Measurements from ENCODE around the gene CHST5. TPM values are rescaled to one million over a fixed set of nuclear protein-coding genes. Genes with fewer than 3 reads are reported as not detected.

Gene CHST5
- total and polyA plus RNA-seq, 4 donors = 0.97 to 1.5 TPM; not detected in 2

DNA sequence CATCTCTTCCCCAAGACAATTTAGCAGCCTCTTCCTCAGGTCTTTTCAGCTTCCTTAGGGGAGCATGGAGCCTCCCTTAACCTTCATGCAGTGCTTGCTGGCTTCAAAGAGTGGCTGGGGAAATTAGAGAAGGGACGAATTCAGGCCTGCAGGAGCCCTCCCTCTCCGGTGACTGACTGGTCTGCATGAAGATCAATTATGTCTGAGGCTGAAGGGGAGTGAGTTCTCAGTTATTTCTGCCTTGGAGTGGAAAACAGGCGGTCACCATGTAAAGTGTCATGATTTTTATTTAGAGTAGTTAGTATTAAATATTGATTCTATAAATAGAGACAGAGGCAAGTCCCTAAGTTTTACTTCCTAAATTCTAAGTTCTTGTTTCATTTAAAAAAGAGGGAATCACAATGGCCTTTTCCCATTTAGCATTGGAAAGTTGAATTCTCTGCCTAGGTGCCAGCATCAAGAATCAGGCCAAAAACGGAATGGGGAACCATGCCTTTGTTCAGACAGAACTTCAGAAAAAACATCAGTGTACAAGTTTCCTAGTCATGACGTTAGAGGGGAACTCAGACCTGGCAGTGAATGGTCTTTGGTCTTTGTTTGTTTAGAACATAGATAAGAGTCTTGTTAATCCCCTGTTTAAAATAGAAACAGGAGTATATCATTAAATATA is 34.6 kb upstream of the CHST5 start:
- Histone ChIP-seq H3K27me3 (ENCODE audit: control insufficient read depth in 1 of 2, insufficient read depth in 2 of 2, low read length in 1 of 2) (no peaks in the 10 kb centered on the region), H3K9me3 (ENCODE audit: control insufficient read depth, low read length) (no peaks in the 10 kb centered on the region), H3K4me1 (ENCODE audit: control insufficient read depth in 1 of 2, insufficient read depth in 2 of 2, low read length in 2 of 2) (peaks cover 0 to 9% of the 10 kb centered on the region in 2 donors), H3K4me3 (ENCODE audit: low read length in 2 of 2) (no peak overlapping the region), H3K27ac (ENCODE audit: low read depth in 1 of 2, low read length in 2 of 2) (no peak overlapping the region), H3K36me3 (ENCODE audit: control insufficient read depth in 1 of 2, insufficient read depth in 2 of 2, low read length in 1 of 2) (peaks cover 4 to 7% of the 10 kb centered on the region in 2 donors)
- ATAC-seq (ENCODE audit: low FRiP score) = no peak
- DNase-seq = no peak
- intact Hi-C loops (cut with DNase I) = no loop called here
- 10 to 11% methylated on average over 5 of the region's 5 CpGs for WGBS, 2 donors

DNA sequence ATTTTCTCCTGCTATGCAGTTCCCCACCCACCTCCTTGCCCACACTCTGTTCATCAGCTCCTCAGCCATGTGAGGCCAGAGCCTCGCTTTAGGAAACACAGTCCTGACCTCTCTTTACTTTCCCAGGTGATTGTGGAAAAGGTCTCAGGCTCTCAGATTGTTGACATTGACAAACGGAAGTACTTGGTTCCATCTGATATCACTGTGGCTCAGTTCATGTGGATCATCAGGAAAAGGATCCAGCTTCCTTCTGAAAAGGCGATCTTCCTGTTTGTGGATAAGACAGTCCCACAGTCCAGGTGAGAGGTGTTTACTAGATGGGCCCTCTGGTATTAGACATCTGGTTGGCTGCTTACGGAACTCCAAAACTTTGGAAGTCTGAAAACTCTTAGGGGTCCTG is 32.0 kb upstream of the CHST5 start:
- H3K4me1 ChIP-seq (ENCODE audit: control insufficient read depth in 1 of 2, insufficient read depth in 2 of 2, low read length in 2 of 2) = peaks cover 0 to 9% of the 10 kb centered on the region in 2 donors
- intact Hi-C loops (cut with DNase I) = loop anchor here (5.0 kb wide), 2 partner anchors 51 to 54 kb away; partner anchors contain the start of gene ADAT1 (in 2 of the 2)
- no peak overlapping the region for H3K4me3 ChIP-seq (ENCODE audit: low read length in 2 of 2)
- H3K27me3 ChIP-seq (ENCODE audit: control insufficient read depth in 1 of 2, insufficient read depth in 2 of 2, low read length in 1 of 2) = no peaks in the 10 kb centered on the region
- no peak overlapping the region for H3K27ac ChIP-seq (ENCODE audit: low read depth in 1 of 2, low read length in 2 of 2)
- H3K36me3 ChIP-seq (ENCODE audit: control insufficient read depth in 1 of 2, insufficient read depth in 2 of 2, low read length in 1 of 2) = peaks cover 4 to 6% of the 10 kb centered on the region in 2 donors
- 71 to 74% methylated on average over 4 of the region's 4 CpGs for WGBS, 2 donors
- ATAC-seq (ENCODE audit: low FRiP score) = no peak
- no peak for DNase-seq
- no peaks in the 10 kb centered on the region for H3K9me3 ChIP-seq (ENCODE audit: control insufficient read depth, low read length)

DNA sequence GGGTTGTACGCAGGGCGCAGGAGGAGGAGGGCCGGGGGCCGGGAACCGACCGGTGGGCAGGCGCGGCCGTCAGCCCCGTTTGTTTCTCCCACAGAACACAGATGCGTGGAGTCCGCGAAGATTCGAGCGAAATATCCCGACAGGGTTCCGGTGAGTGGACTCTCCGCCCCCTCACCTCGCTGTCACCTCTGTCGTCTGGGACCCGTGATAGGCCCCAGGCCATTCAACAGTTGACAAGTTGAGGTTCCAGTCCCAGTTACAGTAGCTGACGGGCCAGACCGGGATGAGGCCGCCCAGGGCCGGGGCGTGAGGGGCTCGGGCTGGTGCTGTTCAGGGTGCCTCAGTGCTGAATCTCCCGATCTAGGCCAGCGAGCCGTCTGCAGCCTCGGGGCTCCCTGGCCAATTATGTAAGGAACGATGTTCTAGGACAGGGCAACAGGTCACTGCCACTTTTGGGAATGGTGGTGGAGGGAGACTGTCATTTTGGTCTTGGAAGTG is 30.9 kb upstream of the CHST5 start:
- H3K4me1 ChIP-seq (ENCODE audit: control insufficient read depth in 1 of 2, insufficient read depth in 2 of 2, low read length in 2 of 2) = peaks cover 0 to 7% of the 10 kb centered on the region in 2 donors
- intact Hi-C loops (cut with DNase I) = loop anchor here (5.0 kb wide), 2 partner anchors 50 to 55 kb away; partner anchors contain the start of gene ADAT1 (in 2 of the 2)

DNA sequence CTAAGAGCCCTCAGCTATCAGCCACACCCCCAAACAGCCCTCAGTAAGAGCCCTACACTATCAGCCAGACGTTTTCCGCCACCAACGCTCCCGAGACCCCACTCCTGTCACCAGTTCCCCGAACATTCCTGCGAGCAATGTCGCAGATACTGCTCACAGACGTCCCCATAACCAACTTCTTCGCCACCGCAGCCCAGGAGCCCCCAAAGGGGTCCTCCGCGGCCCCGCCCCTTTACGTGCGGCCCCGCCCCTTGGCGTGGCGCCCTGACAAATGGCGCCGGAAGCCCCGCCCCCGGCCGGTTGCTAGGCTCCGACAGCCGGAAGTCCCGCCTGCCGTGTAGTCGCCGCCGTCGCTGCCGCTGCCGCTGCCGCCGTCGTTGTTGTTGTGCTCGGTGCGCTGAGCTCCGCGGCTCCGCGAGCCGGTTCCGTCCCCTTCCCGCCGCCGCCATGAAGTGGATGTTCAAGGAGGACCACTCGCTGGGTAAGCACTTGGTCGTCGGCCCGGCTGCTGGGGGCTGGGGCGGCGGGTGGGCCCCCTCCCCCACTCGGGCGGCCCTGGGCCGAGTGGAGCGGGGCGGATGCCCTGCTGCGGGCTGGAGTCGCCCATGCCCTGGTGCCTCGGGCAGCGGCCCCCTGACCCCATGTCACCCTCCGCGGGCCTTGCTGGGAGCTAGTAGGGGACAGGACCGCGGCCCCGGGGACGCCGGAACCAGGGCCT is 30.3 kb upstream of the CHST5 start, which contains the start of gene GABARAPL2:
Gene GABARAPL2 (plus strand): TSS at position 340 of the 718 bp plus-strand sequence. CDS start 108 bp downstream, at position 448.
- 1% methylated on average over 54 to 69 of the region's 69 CpGs for WGBS, 2 donors
- intact Hi-C loops (cut with DNase I) = loop anchor here (5.0 kb wide), 2 partner anchors 49 to 56 kb away; partner anchors contain the start of gene ADAT1 (in 2 of the 2)
- H3K4me1 ChIP-seq (ENCODE audit: control insufficient read depth in 1 of 2, insufficient read depth in 2 of 2, low read length in 2 of 2) = peaks cover 0 to 7% of the 10 kb centered on the region in 2 donors
- ATAC-seq (ENCODE audit: low FRiP score) (peak; percentile 95), DNase-seq (peak; percentile 88 to 94)
- H3K27me3 ChIP-seq (ENCODE audit: control insufficient read depth in 1 of 2, insufficient read depth in 2 of 2, low read length in 1 of 2) = no peaks in the 10 kb centered on the region
- peak within 1 kb of the TSS; percentile 85 to 92 for H3K4me3 ChIP-seq (ENCODE audit: low read length in 2 of 2)
- H3K27ac ChIP-seq (ENCODE audit: low read depth in 1 of 2, low read length in 2 of 2) = peak within 1 kb of the TSS in 1 of 2 donors; percentile 16
- peaks cover 2 to 4% of the 10 kb centered on the region in 2 donors for H3K36me3 ChIP-seq (ENCODE audit: control insufficient read depth in 1 of 2, insufficient read depth in 2 of 2, low read length in 1 of 2)
- H3K9me3 ChIP-seq (ENCODE audit: control insufficient read depth, low read length) = no peaks in the 10 kb centered on the region

More for the DNA sequence above, 30.9 kb upstream of the CHST5 start:
- DNase-seq (no peak), ATAC-seq (ENCODE audit: low FRiP score) (peak; percentile 39)
- peaks cover 2 to 4% of the 10 kb centered on the region in 2 donors for H3K36me3 ChIP-seq (ENCODE audit: control insufficient read depth in 1 of 2, insufficient read depth in 2 of 2, low read length in 1 of 2)
- peak overlapping the region; percentile 85 to 92 for H3K4me3 ChIP-seq (ENCODE audit: low read length in 2 of 2)
- WGBS, 2 donors = 0 to 1% methylated on average over 27 to 32 of the region's 32 CpGs
- no peaks in the 10 kb centered on the region for H3K27me3 ChIP-seq (ENCODE audit: control insufficient read depth in 1 of 2, insufficient read depth in 2 of 2, low read length in 1 of 2)
- H3K9me3 ChIP-seq (ENCODE audit: control insufficient read depth, low read length) = no peaks in the 10 kb centered on the region
- no peak overlapping the region for H3K27ac ChIP-seq (ENCODE audit: low read depth in 1 of 2, low read length in 2 of 2)

DNA sequence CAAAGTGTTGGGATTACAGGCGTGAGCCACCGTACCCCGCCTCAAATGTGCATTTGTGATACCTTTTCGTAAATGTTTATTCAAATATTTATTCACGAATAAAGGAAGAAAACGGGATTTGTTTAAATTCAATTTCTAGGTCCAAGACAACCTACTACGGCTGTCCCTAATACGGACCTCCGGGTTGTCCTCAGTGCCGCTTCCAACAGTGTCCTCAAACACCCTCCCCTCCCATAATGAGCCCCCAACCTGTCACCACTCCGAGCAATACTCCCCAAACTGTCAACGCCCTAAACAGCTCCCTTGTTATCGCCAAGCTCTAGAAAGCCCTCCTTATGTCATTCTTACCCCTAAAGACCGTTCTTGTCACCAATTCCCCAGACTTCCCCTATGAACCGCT is 29.7 kb upstream of the CHST5 start:
- Histone ChIP-seq H3K9me3 (ENCODE audit: control insufficient read depth, low read length) (no peaks in the 10 kb centered on the region), H3K4me3 (ENCODE audit: low read length in 2 of 2) (peak overlapping the region; percentile 66 to 92), H3K36me3 (ENCODE audit: control insufficient read depth in 1 of 2, insufficient read depth in 2 of 2, low read length in 1 of 2) (peaks cover 2 to 4% of the 10 kb centered on the region in 2 donors), H3K27ac (ENCODE audit: low read depth in 1 of 2, low read length in 2 of 2) (no peak overlapping the region), H3K27me3 (ENCODE audit: control insufficient read depth in 1 of 2, insufficient read depth in 2 of 2, low read length in 1 of 2) (no peaks in the 10 kb centered on the region), H3K4me1 (ENCODE audit: control insufficient read depth in 1 of 2, insufficient read depth in 2 of 2, low read length in 2 of 2) (peaks cover 0 to 7% of the 10 kb centered on the region in 2 donors)
- ATAC-seq (ENCODE audit: low FRiP score) = no peak
- intact Hi-C loops (cut with DNase I) = loop anchor here (5.0 kb wide), 2 partner anchors 48 to 57 kb away; partner anchors contain the start of gene ADAT1 (in 2 of the 2)
- no peak for DNase-seq
- WGBS, 2 donors = 18 to 23% methylated on average over 15 of the region's 15 CpGs

DNA sequence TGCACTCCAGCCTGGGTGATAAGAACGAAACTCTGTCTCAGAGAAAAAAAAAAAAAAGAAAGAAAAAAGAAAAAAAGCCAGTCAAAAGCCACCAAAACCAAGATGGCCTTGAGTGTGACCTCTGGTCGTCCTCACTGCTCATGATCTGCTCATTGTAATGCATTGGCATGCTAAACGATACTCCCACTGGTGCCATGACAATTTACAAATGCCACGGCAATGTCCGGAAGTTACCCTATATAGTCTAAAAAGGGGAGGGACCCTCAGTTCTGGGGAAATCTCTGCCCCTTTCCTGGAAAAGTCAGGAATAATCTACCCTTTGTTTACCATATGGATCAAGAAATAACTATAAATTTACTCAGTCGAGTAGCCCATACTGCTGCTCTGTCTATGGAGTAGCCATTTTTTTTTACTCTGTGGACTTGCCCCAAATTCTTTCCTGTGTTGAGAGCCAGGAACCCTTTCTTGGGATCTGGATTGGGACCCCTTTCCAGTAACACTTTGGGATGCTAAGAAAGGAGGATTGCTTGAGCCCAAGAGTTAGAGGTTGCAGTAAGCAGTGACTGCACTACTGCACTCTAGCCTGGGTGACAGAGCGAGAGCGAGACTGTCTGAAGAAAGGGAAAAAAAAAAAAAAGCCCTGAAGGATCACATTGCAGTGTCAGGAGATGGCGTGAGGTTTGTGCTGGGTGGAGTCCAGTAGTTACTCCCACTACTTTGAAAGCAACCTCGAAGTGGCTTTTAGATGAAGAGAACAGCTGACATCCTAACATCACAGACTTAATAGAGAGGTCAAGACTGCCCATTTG is 23.9 kb upstream of the CHST5 start:
- ATAC-seq (ENCODE audit: low FRiP score) = no peak
- no peaks in the 10 kb centered on the region for H3K27me3 ChIP-seq (ENCODE audit: control insufficient read depth in 1 of 2, insufficient read depth in 2 of 2, low read length in 1 of 2)
- no peak for DNase-seq
- no peaks in the 10 kb centered on the region for H3K36me3 ChIP-seq (ENCODE audit: control insufficient read depth in 1 of 2, insufficient read depth in 2 of 2, low read length in 1 of 2)
- no peaks in the 10 kb centered on the region for H3K4me1 ChIP-seq (ENCODE audit: control insufficient read depth in 1 of 2, insufficient read depth in 2 of 2, low read length in 2 of 2)
- no peaks in the 10 kb centered on the region for H3K9me3 ChIP-seq (ENCODE audit: control insufficient read depth, low read length)
- intact Hi-C loops (cut with DNase I) = no loop called here
- no peak overlapping the region for H3K27ac ChIP-seq (ENCODE audit: low read depth in 1 of 2, low read length in 2 of 2)
- no peak overlapping the region for H3K4me3 ChIP-seq (ENCODE audit: low read length in 2 of 2)
- WGBS, 2 donors = 63 to 64% methylated on average over 10 of the region's 10 CpGs

DNA sequence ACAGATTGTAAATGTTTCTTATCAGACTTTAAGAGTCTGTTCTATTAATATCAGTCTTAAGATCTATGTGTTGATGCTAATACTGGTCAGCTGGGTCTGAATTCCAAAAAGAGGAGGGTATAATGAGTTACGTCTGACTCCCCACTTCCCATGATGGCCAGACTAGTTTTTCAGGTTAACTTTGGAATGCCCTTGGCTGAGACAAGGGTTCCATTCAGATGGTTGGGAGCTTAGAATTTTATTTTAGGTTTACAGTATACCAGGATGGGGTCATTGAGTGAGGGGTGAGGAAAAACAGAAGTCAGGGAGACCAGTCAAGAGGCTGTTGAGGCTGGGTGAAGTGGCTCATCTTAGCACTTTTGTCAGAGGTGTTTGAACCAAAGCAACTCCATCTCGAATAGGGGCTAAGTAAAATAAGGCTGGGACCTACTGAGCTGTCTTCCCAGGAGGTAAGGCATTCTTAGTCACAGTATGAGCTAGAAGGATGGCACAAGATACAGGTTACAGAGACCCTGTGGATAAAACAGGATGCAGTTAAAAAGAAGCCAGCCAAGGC is 23.0 kb upstream of the CHST5 start:
- no peaks in the 10 kb centered on the region for H3K36me3 ChIP-seq (ENCODE audit: control insufficient read depth in 1 of 2, insufficient read depth in 2 of 2, low read length in 1 of 2)
- intact Hi-C loops (cut with DNase I) = no loop called here
- H3K27ac ChIP-seq (ENCODE audit: low read depth in 1 of 2, low read length in 2 of 2) = no peak overlapping the region
- ATAC-seq (ENCODE audit: low FRiP score) (no peak), DNase-seq (no peak)
- 77 to 85% methylated on average over 2 of the region's 2 CpGs for WGBS, 2 donors
- no peaks in the 10 kb centered on the region for H3K27me3 ChIP-seq (ENCODE audit: control insufficient read depth in 1 of 2, insufficient read depth in 2 of 2, low read length in 1 of 2)
- no peaks in the 10 kb centered on the region for H3K9me3 ChIP-seq (ENCODE audit: control insufficient read depth, low read length)
- H3K4me3 ChIP-seq (ENCODE audit: low read length in 2 of 2) = no peak overlapping the region
- H3K4me1 ChIP-seq (ENCODE audit: control insufficient read depth in 1 of 2, insufficient read depth in 2 of 2, low read length in 2 of 2) = no peaks in the 10 kb centered on the region

DNA sequence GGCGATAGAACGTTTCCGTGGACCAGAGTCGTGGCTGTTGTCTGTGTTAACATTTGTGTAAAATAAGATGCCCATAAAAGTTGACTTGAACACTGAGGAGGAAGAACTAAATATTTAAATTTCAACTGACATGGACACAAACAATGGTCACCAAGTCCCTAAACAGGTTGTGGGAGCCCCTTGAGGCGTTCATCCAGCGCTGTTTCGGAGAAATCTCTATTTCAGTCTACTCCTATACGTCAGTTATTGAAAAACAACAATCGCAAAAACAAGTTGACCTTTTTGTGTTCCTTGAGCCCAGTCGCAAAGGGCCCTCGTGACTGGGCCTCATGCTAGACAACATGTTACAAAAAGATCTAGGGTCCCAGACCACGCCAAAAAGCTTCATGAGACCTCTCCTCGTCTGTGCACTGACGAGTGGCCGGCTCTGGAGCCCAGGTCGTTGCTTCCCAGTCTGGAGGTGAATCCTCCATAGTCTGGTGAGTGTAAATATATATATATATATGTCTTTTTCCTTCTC is 20.6 kb upstream of the CHST5 start:
- H3K4me1 ChIP-seq (ENCODE audit: control insufficient read depth in 1 of 2, insufficient read depth in 2 of 2, low read length in 2 of 2) = no peaks in the 10 kb centered on the region
- DNase-seq (no peak), ATAC-seq (ENCODE audit: low FRiP score) (no peak)
- no peaks in the 10 kb centered on the region for H3K9me3 ChIP-seq (ENCODE audit: control insufficient read depth, low read length)
- intact Hi-C loops (cut with DNase I) = no loop called here
- no peak overlapping the region for H3K27ac ChIP-seq (ENCODE audit: low read depth in 1 of 2, low read length in 2 of 2)
- no peak overlapping the region for H3K4me3 ChIP-seq (ENCODE audit: low read length in 2 of 2)
- H3K36me3 ChIP-seq (ENCODE audit: control insufficient read depth in 1 of 2, insufficient read depth in 2 of 2, low read length in 1 of 2) = no peaks in the 10 kb centered on the region
- no peaks in the 10 kb centered on the region for H3K27me3 ChIP-seq (ENCODE audit: control insufficient read depth in 1 of 2, insufficient read depth in 2 of 2, low read length in 1 of 2)
- 27 to 28% methylated on average over 16 of the region's 16 CpGs for WGBS, 2 donors

Data from aorta (tissue), 5 donors.